HTR-8/SVneo (cell line): ENCODE data around the gene NCOR1.

Experiments used
- DNase-seq: peaks from one replicate; pipeline ENCODE4 v3.0.0; 2011; ENCODE audit warnings: low spot score, mixed read lengths; ENCODE audit not compliant: insufficient read length
- FAIRE-seq: peaks from 2 replicates; lab custom pipeline; 2011; peaks lifted over from hg19 to GRCh38; lab: Jason Lieb, UNC

NCOR1 gene

GRCh38 chr17:16048811-16049449, 166.4 kb downstream of the NCOR1 start:
- DNase-seq (no peak), FAIRE-seq (peak; percentile 38)

GRCh38 chr17:16046966-16047365, 168.4 kb downstream of the NCOR1 start:
- no peak for DNase-seq

DNA sequence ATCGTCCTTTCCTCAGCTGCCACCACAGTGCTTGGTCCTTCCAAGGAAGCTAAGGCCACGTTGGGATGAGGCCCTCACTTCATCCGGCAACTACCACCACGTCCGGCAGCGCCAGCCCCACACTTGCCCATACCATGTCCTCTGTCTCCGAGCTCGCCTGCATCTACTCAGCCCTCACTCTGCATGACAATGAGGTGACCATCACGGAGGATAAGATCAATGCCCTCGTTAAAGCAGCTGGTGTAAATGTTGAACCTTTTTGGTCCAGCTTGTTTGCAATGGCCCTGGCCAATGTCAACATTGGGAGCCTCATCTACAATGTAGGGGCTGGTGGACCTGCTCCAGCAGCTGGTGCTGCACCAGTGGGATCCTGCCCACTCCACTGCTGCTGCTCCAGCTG, 170.8 kb downstream of the NCOR1 start:
- FAIRE-seq (peak; percentile 57), DNase-seq (no peak)

More at GRCh38 chr17:16046966-16047365, 168.4 kb downstream of the NCOR1 start:
- no peak for FAIRE-seq

GRCh38 chr17:16040710-16041251, 174.6 kb downstream of the NCOR1 start:
- no peak for FAIRE-seq
- DNase-seq = no peak

- FAIRE-seq = no peak
- no peak for DNase-seq
Observed at GRCh38 chr17:16037636-16038035, 177.7 kb downstream of the NCOR1 start.

- no peak for DNase-seq
- FAIRE-seq = no peak
Observed at GRCh38 chr17:16036261-16036660, 179.1 kb downstream of the NCOR1 start.

DNA sequence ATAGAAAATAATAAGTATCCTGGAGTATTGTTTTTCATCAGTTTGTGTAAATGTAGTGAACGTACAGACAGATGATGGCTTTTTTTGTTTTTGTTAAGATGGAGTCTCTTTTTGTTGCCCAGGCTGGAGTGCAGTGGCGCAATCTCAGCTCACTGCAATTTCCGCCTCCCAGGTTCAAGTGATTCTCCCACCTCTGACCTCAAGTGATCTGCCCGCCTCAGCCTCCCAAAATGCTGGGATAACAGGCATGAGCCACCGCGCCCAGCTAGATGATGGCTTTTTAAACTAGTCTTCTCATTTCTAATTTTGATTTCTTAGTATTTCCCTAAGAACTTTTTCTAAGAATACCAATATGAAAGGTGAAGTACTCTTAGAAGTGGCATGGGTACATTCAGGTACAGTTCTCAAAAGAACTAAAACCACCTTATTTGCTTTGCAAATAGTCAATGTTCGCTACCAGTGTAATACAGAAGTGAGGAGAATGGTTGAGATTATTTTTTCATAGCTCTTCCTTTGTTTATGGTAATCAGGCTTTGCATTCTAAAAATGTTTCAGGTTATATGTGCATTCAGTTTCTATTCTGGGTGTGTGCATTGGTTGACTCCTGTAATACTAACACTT, 181.5 kb downstream of the NCOR1 start:
- FAIRE-seq (no peak), DNase-seq (no peak)

DNA sequence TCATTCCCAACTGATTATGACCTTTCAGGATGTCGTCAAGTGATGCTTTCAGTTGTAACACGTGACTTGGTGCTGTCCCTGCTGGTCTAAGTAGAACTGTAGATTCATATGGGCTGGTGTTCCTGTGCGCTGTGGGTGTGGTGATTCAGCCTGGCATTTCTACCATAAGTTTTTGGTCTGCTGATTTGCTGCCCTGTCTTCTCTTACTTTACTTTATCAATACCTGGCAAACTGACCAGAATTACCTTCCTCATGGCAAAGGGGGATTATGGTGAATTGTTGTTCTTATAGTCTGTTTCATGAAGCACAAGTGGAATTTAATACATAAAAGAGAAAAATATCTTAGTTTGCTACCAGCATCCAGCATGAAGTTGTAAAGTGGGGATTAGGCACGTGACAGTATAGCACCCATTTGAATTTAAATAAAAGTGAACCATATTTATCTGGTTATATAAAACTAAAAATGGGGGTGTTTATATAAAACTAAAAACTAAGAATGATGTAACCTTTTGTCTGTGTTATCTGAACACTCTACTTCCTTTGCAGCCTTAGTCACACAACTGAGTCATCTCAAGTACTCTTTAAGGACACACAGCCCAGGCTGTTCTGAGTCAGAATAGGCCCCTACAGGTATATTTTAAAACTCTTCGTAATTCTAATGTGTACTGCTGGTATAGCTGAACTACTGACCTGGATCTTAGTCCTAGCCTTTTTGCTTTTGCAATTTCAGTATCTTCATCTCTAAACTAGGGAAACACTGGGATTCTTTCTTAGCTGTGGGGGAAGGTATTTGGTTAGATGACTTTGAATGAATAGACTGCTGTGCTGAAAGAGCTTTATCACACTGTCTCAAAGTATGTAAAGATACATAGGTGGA, 187.4 kb downstream of the NCOR1 start:
- DNase-seq = peak; percentile 90
- FAIRE-seq = peak; percentile 82

GRCh38 chr17:16026895-16027294, 188.4 kb downstream of the NCOR1 start:
- DNase-seq (no peak), FAIRE-seq (no peak)

DNA sequence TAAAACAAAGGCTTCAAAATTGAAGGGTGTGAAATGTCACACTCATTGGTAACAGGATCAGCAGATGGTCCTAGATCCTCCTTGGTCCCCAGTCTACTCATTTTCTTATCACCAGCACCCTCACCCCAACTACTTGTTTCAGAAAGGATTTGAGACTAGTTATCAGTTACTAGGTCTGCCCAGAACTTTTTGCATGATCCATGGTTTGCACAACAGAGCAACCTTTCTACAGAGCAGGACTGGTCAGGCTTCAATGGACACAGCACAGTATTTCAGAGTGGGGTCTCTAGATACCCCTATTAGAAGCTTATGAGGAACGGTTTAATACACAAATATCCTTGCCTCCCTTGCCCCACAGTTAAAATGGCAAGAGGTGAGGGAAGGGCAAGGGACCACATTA, 190.1 kb downstream of the NCOR1 start:
- DNase-seq = no peak
- peak; percentile 52 for FAIRE-seq

DNA sequence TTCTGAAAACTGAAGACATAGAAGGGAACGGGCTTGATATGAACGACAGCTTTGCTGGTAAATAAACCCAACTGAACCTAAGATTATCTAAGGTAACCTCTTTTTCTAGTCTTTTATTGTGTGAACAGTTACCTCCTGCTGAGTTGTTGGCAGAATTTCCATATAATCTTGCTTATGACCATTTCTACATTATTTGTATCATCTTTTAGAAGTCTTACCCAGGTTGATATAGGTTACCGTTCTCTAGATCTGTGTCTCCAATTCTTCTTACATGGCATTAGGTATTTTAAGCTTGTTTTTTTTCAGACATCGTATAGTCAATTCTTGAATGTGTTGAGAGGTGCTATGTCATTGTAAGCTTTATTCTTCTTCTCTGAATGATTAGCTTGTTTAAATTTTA, 191.5 kb downstream of the NCOR1 start:
- no peak for DNase-seq
- FAIRE-seq = no peak

GRCh38 chr17:16019347-16019746, 196.0 kb downstream of the NCOR1 start:
- no peak for DNase-seq
- FAIRE-seq = peak; percentile 36

GRCh38 chr17:16013943-16014407, 201.4 kb downstream of the NCOR1 start:
- FAIRE-seq (peak; percentile 87), DNase-seq (peak; percentile 72)

GRCh38 chr17:16007439-16007838, 207.9 kb downstream of the NCOR1 start:
- FAIRE-seq (peak; percentile 80), DNase-seq (no peak)

- DNase-seq = no peak
- FAIRE-seq = no peak
Observed at GRCh38 chr17:16005636-16006035, 209.7 kb downstream of the NCOR1 start.

GRCh38 chr17:16003841-16004240, 211.5 kb downstream of the NCOR1 start:
- no peak for FAIRE-seq
- DNase-seq = no peak

DNA sequence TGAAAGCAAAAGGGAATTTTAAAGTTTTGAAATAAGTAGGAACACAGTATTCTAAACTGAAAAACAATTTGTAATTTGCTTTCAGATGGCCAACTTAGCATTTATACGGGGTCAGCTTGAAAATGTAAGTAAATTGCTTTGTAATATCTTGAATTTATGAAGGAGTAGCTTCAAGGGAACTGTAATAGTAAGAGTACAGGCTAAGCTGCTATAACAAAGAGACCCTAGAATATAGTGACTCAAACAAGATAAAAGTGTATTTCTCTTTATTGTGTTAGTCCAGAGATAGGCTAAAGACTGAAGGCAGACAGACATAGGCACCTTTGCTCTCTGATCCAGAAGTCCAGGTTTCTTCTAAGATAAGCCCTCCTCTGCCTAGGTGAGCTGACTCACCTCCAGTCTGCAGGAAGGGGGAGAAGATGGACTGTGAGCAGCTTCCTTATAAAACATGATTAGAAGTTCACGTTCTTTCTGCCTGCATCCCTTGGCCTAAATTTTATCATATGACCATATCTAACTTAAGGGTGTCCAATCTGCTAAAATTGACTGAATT, 212.6 kb downstream of the NCOR1 start:
- FAIRE-seq = no peak
- no peak for DNase-seq

DNA sequence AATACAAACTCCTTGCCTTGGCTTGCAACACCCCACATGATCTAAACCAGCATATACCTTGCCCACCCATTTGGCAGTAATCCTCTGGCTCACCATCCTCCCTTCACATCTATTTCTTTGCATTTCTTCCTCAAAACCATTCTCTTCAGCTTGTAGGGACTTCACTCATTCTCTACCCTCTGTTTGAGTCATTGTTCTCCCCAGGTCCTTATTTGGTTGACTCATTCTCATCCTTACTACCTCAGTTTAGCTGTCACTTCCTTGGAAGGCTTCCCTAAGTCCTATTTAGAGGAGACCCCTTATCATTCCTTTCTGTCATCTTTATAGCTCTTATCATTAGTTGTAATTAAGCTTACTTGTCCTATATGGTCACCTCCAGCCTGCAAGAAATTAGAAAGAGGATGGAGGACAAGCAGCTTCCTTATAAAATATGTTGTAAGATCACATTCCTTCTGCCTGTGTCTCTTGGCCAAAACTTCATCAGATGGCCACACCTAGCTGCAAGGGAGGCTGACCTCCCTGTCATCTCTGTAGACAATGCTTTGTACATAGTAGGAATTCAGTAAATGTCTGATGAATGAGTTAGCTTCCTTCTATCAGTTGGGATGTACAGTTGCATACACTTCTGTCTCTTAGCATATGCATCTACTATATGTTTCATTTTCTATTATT, 214.0 kb downstream of the NCOR1 start:
- DNase-seq = no peak
- FAIRE-seq = no peak

- FAIRE-seq = peak; percentile 46
- peak; percentile 39 for DNase-seq
Observed at GRCh38 chr17:15999974-16000827, 215.1 kb downstream of the NCOR1 start.
